Stimulated activated CD4-positive, alpha-beta T cell treated with anti-CD3 and anti-CD28 coated beads, Interleukin-15, amount 100 ng/mL, for 24 hours (primary cell): ENCODE measurements around the gene TMEM44.
"Not testable (repeated sequence)": the region's sequence is repeated elsewhere in the genome, so short reads cannot be mapped to it uniquely, and the experiment has no call there.

Experiments used
- DNase-seq: peaks from one replicate; pipeline ENCODE4 v3.0.0-alpha.2; 2020

TMEM44 gene

DNA sequence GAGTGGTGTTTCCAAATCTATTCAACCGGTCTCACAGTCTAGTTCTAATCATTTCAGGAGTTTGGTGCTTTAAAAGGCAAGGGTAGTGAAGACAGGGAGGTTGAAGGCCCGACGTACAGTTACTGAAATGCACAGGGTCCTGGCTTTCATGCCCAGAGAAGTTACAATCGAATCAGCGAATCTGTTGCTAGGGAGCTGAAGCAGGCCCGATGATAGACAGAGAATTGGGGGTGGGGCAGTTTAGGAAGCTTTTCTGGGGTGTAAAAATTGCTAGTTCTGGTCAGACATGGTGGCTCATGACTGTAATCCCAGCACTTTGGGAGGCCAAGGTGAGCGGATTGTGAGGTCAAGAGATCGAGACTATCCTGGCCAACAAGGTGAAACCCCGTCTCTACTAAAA is 83.4 kb downstream of the TMEM44 start:
- no peak for DNase-seq

DNA sequence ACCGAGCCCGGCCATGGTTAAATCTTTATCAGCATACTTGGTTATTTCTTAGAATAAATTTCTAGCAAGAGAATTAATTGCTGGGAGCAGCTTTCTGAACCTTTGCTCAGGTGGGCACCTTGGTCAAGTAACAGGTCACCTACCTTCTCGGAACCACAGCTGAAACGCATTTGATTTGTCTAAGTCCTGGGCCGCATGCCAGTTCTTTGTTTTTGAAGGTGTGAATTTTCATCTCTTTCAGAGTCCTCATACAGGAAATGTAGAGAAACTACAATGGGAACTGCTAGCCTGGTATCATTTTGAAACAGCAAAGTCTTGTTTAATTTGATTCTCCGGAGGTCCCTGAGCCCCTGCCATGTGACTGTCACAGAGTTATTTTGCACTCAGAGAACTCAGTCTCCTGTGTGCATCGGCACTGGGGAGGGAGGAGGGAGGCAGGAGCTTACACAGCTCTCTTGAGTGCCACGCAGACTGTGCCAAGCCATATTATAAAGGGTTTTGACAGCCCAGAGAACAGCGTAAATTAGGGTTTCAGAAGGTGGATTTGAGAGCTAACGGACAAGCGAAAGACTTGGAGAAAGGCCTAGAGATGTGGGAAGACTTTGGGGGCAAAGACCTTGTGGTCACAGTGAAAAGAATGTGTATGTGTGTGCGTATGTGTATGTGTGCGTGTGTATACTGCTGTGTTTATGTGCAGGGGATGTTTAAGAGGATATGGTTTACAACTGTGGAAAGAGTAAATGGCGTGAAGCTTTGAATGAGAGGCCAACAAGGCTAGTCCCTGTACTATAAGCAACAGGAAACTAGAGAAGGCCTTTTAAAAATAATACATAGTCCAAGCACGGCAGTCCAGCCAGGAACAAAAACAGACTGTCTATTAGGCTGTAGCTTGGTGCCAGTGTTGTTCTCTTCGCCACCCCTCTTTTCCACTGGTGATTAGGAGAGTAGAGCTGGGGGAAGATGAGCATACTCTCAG is 84.6 kb downstream of the TMEM44 start:
- no peak for DNase-seq

GRCh38 chr3:194547042-194547441 is 86.2 kb downstream of the TMEM44 start:
- DNase-seq = no peak

DNA sequence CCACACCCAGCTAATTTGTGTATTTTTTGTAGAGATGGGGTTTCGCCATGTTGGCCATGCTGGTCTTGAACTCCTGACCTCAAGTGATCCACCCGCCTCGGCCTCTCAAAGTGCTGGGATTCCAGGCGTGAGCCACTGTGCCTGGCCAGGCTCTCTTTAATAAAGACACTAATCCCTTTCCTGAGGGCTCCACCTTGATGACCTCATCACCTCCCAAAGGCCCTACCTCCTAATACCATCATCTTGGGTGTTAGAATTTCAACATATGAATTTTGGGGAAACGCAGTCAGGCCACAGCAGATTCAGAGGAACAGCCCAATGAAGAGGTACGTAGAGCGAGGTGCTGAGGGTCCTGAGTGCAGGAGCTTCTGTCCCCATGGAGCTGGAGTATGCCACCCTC is 87.7 kb downstream of the TMEM44 start:
- DNase-seq = not testable (repeated sequence)

DNA sequence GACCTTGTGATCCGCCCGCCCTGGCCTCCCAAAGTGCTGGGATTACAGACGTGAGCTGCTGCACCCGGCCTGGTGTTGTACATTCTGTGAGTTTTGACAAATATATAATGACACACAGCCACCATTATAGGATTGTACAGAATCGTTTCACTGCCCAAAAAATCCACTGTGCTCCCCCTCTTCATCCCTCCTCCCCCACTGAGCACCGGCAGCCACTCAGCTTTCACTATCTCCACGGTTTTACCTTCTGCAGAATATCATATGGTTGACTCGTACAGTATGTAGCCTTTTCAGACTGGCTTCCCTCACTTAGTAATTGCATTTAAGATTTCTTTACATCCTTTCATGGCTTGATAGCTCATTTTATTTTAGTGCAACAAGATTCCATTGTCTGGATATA is 89.7 kb downstream of the TMEM44 start:
- DNase-seq = no peak

DNA sequence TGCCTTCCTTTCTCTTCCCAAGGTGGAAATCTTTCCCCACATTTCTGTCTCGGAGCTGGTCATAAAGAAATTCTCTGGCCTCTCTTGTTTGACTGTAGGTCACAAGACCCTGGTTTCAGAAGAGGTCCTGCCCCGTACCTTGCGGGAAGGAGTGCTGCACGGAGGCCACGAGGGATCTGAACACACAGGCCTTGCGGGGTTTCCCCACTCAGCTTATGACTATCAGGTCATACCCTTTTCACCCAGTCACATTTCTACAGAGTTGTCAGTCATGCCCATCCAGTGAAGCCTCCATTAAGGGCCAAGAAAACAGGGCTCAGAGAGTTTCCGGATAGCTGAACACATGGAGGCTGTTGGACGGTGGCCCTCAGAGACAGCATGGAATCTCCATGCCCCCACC is 91.7 kb downstream of the TMEM44 start:
- peak; percentile 22 for DNase-seq

DNA sequence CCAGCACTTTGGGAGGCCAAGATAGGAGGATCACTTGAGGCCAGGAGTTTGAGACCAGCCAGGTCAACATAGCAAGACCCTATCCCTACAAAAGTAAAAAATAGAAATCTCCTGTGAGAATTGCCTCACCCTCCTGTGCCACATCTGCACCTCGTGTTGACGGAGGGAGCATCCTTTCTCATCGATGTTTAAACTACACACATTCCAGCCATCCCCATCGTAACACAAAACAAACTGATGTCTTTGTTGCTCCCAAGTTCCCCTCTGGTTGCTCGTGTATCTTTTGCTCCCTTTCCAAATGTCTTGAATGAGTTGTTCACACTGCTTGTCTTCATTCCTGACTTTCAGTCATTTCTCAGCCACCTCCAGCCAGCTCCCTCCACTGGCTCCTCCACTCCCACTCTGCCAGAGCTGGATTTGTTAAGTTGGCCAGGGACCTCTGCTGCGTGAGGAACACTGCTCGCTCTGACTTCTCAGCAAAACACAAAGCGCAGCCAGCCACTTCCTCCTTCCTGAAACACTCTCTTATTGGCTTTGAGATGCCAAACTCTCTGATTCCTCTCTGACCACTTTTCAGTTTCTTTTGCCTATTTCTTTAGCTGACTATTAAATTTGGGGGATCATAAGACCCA is 92.8 kb downstream of the TMEM44 start:
- no peak for DNase-seq

DNA sequence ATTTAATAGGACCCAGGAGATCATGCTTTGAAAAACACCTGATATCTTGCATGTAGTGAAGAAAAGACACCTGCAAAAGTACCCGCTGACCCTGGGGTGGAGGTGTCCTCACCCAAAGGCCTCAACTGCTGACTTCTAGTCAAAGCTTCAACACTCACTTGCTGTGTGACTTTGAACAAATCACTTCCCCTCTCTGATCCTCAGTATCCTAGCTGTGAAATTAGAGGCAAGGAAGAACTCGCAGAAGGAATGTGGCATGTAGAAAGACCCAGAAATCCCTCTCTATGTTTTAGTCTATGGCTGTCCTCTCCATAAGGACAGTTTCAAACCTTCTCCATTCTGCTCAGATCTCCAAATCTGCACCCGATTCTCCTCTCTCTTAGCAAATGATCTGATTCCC is 93.7 kb downstream of the TMEM44 start:
- no peak for DNase-seq

- no peak for DNase-seq
Observed at GRCh38 chr3:194537732-194538247, 95.4 kb downstream of the TMEM44 start.
